GM18909 (cell line): Measurements from ENCODE around the gene FOXD4L1.
"Not testable (repeated sequence)": the region's sequence is repeated elsewhere in the genome, so short reads cannot be mapped to it uniquely, and the experiment has no call there.

ENCODE experiments used
- ATAC-seq: cut with Tn5 transposase; IDR thresholded peaks from one replicate; pipeline ENCODE4 v1.9.1; 2021; ENCODE audit warnings: mild to moderate bottlenecking; ENCODE audit not compliant: unreplicated experiment, poor library complexity

The FOXD4L1 gene

GRCh38 chr2:113498365-113498764 is at the start of gene FOXD4L1:
TSS of gene FOXD4L1 (plus strand) at chr2:113498665. CDS start at chr2:113499257, 592 bp downstream.
- ATAC-seq = not testable (repeated sequence)

- not testable (repeated sequence) for ATAC-seq
Observed at GRCh38 chr2:113465770-113466169, 32.7 kb upstream of the FOXD4L1 start.

- not testable (repeated sequence) for ATAC-seq
Observed at GRCh38 chr2:113476688-113477368, 21.6 kb upstream of the FOXD4L1 start.

GRCh38 chr2:113496527-113496926 is 1.9 kb upstream of the FOXD4L1 start:
- not testable (repeated sequence) for ATAC-seq

- not testable (repeated sequence) for ATAC-seq
Observed at GRCh38 chr2:113499019-113499885, 787 bp downstream of the FOXD4L1 start.

GRCh38 chr2:113499886-113500722 is 1.6 kb downstream of the FOXD4L1 start:
- not testable (repeated sequence) for ATAC-seq

GRCh38 chr2:113500723-113501038 is 2.2 kb downstream of the FOXD4L1 start:
- not testable (repeated sequence) for ATAC-seq

GRCh38 chr2:113502216-113503093 is 4.0 kb downstream of the FOXD4L1 start:
- peak; percentile 20 for ATAC-seq

GRCh38 chr2:113503094-113504042 is 4.9 kb downstream of the FOXD4L1 start:
- ATAC-seq = peak; percentile 77

GRCh38 chr2:113504081-113504480 is 5.6 kb downstream of the FOXD4L1 start:
- ATAC-seq = peak; percentile 5

- ATAC-seq = not testable (repeated sequence)
Observed at GRCh38 chr2:113507394-113508140, 9.1 kb downstream of the FOXD4L1 start.

- ATAC-seq = not testable (repeated sequence)
Observed at GRCh38 chr2:113508187-113508586, 9.7 kb downstream of the FOXD4L1 start.

- ATAC-seq = not testable (repeated sequence)
Observed at GRCh38 chr2:113510913-113511312, 12.4 kb downstream of the FOXD4L1 start.

GRCh38 chr2:113511859-113512258 is 13.4 kb downstream of the FOXD4L1 start:
- not testable (repeated sequence) for ATAC-seq

- ATAC-seq = not testable (repeated sequence)
Observed at GRCh38 chr2:113515457-113515856, 17.0 kb downstream of the FOXD4L1 start.

- not testable (repeated sequence) for ATAC-seq
Observed at GRCh38 chr2:113515995-113516394, 17.5 kb downstream of the FOXD4L1 start.

GRCh38 chr2:113517025-113517424 is 18.6 kb downstream of the FOXD4L1 start:
- ATAC-seq = not testable (repeated sequence)

GRCh38 chr2:113520837-113521236 is 22.4 kb downstream of the FOXD4L1 start:
- ATAC-seq = not testable (repeated sequence)
